Fibroblast of skin of scalp (primary cell): Measurements from ENCODE around the gene PDPN.

ENCODE experiments used
- DNase-seq: peaks from one replicate; pipeline ENCODE4 v3.0.0-alpha.2; 2013

The PDPN gene

DNA sequence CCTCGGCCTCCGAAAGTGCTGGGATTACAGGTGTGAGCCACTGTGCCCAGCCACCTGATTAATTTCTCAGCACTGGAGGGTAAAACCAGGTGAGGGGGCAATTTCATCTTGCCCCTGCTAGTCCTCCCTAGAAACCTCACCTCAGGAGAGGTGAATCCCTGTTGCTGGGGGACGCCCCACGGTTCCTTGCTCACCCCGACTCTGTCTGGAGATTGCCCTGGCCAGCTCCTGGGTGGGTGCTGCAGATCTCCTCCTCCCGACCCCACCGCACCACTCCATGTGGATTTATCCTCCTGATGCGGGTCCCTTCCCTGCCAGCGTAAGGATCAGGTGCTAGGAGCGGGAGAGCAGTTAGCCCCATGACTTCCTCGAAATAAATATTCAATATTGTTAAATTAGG is 34.9 kb downstream of the PDPN start:
- DNase-seq, result no peak

DNA sequence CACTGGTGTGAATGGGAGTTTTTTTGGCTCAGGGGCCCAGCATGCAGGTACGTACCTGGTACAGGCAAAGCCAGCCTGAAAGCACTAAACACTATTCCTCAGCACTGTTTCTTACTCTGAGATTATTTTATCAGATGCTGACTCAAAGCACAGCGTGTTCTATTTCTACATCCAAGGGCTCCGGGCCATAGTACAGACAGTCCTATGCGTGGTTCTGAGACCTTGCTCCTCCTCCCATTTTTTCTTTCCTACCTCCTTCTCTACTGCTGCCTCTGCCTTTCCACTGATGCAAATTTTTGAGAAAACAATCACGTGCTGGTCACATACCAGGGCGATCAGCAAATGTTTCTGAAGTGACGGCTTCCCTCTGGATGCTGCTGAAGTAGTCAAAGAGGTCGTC is 36.3 kb downstream of the PDPN start:
- no peak for DNase-seq

DNA sequence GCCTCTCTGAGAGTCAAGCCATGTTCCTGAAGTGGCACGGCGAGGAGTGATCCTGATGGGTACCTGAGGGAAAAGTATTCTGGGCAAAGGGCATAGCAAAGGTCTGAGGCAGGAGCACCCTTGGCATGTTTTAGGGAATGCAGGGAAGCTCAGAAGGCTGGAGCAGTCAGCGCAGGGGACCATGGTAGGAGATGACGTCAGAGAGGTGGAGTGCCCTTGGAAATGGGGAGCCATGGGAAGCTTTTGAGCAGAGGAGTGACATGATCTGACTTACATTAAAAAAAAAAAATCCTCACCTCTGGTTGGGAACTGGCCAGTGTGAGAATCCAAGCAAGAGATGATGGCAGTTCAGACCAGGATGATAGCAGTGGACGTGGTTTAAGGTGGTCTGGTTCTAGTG is 37.2 kb downstream of the PDPN start:
- DNase-seq, result no peak

DNA sequence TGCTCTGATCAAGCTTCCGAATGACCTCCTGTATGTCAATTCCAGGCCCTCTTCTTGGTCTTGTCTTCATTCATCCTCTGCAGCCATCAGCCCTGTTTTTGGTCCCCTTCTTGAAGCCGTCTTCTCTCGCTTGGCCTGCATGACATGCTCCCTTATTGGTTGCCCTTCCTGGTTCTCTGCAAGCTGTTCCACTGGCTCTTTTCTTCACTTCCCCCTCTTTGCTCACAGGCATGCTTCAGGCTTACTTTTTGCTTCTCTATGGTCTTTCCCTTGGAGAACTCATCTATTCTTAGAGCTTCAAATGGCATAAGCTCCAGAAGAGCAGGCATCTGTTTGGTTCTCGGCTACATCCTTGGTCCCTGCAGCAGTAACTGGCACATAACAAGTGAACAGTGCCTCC is 38.8 kb downstream of the PDPN start:
- DNase-seq, result no peak

DNA sequence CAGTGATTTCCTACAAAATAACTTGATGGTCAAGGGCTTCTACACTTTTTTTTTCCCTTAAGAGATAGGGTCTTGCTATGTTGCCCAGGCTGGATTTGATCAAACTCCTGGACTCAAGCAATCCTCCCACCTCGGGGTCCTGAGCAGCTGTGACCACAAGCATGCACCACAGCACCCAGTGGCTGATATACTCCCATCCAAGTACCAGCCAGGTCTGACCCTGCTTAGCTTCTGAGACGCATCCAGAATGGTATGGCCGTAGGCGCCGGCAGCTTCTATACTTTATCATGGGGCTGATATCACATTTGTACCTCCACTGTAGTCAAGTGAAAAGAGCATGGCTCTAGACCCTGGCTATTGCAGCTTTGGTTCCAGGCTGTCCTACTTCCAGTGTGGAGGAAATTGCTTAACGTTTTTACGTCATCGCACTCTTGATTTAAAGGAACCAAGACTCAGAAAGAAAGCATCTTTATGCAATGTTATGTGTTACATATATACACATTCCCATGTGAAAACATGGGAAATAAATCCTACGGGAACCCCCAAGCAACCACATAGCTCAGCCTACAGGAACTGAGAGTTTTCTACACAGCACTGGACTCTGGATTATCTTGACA is 39.5 kb downstream of the PDPN start:
- DNase-seq, result no peak

DNA sequence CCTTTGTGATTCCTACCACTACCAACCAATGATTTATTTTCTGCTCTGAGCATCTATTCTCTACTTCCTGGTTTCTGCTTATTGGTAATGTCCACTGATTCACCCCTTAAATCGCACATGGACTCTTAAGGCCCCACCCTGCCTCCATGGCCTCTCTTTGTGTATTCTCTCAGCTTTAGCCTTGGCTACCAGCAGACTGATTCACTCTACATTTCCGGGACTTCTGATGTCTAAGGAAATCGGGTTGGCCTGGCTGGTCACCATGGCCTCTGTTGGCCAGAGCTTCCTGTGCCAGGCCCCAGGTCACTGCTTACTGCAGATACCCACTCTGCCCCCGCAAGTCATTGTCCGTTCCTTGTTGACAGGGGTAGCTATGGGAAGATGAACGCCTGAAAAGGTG is 40.9 kb downstream of the PDPN start:
- DNase-seq, result no peak

DNA sequence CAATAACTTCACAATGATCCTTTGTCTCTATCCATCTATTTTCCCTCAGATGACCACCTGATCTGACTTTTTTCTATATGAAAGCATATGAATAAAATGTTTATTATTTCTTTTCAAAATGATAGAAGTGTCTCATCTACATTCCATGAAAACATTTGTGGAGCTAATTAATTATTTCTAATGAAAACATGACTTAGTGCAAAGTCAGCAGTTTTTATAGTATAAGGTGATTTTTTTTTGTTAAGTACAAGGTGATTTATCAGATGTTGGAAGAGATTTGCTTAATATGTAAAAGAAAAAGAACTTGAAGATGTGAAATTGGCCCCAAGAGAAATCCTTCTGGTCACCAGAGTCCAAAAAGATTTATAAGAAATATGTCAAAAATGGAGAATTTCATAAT is 43.5 kb downstream of the PDPN start:
- DNase-seq, result no peak

DNA sequence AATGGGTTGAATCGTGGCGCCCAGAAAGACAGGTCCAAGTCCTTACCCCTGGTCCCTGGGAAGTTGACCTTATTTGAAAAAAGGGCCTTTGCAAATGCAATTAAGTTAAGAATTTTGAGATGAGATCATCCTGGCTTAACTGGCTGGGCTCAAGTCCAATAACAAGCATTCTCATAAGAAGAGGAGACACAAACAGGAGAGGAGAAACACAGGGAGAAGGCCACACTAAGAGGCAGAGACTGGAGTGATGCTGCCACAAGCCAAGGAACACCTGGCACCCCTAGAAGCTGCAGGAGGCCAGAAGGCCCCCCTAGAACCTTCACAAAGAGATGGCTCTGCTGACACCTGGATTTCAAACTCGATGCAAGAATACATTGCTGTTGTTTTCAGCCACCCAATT is 44.6 kb downstream of the PDPN start:
- DNase-seq, result no peak

DNA sequence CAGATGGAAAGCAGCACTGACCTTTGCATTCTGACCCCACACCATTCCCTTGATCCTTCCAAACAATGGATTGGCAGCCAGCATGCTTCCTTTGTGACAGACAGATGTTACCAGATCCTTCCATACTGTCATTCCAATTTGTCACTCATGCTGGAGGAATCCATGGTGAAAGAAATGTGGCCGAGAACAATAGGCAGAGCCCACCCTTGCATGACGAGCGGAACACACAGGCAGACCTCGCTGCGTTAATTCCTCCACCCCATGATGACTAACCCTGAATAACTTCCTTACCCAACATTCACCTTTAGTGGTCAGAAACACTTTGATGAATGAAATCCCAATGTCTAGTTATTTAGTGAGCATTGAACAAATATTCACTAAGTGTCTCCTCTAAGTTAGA is 45.1 kb downstream of the PDPN start:
- DNase-seq, result no peak

DNA sequence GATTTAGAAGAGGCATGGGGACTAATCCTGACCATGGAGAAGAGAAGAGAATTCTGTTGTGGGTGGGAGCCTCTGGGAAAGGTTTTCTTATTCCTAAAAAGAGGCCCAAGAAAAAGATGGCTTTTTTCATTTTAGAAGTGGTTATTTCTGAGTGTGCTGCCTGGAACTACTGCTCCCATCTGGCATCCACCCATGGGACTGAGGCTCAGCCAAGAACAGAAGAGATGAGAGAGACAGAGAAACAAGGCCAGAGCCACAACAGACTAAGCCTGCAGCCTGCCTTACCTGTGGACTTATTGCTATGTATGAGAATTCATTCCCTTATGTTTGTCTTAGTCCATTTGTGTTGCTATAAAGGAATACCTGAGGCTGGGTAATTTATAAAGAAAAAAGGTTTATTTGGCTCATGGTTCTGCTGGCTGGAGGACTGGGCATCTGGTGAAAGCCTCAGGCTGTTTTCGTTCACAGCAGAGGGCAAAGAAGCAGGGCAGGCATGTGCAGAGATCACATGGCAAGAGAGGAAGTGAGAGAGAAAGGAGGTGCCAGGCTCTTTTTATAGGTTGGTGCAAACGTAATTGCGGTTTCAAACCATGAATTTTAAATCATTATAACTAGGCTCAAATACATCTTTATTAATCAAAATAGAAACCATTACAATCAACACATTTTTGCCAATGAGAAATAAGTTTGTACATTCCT is 58.8 kb downstream of the PDPN start:
- DNase-seq, result no peak

DNA sequence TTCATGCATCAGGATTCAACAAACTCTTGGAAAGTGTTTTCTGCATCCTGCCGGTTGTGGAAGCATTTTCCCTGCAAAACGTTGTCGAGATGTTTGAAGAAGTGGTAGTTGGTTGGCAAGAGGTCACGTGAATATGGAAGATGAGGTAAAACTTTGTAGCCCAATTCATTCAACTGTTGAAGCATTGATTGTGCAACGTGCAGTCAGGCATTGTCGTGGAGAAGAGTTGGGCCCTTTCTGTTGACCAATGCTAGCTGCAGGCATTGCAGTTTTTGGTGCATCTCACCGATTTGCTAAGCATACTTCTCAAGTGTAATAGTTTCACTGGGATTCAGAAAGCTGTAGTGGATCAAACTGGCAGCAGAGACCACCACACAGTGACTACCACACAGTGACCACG is 59.4 kb downstream of the PDPN start:
- DNase-seq, result no peak

DNA sequence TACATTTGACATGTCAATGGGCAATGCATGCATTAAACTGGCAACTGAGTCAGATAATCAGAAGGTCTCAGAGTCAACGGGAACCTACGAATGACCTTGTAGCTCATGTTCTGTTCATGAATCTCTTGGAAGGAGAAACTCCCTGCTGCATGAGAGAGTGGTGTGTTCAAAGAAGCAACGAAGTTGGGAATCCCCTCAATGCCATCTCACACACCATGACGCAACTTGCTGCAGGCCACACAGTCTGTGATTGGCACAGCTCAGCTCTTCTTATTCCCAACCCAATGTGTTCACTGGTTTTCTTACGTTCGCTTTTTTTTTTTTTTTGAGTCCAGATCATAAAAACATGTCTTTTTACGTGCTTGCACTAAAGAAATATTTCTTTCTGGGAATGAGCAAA is 62.9 kb downstream of the PDPN start:
- no peak for DNase-seq

DNA sequence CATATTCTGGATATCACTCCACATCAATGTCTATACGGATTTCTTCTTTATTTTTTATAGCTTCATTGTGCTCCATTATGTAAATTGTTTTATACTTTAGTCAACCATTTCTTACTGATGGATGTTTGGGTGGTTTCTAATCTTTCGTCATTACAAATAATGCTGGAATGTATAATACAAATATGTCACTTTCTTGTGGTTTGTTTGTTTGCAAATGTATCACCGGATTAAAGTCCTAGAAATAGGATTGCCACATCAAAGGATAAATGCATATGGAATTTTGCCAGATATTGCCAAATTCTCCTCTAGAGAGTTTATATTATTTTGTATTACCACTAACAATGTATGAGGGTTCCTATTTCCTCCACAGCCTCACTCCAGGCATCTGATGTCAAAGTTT is 67.6 kb downstream of the PDPN start:
- no peak for DNase-seq

DNA sequence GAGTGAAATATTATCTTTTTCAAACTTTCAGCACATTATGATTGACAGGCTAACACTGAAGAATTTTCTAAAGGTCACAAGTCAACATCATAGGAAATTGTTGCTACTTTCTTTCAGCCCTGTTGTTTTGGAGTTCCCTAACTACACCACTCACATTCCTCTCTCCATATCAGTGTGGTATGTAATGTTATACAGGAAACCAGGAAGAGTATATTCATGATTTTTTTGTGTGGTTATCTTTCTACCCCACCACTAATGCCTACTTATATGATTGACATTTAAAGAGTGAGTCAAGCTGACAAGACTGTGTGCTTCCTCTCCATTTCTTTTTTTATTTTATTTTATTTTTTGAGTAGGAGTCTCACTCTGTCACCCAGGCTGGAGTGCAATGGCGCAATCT is 68.6 kb downstream of the PDPN start:
- DNase-seq, result no peak

DNA sequence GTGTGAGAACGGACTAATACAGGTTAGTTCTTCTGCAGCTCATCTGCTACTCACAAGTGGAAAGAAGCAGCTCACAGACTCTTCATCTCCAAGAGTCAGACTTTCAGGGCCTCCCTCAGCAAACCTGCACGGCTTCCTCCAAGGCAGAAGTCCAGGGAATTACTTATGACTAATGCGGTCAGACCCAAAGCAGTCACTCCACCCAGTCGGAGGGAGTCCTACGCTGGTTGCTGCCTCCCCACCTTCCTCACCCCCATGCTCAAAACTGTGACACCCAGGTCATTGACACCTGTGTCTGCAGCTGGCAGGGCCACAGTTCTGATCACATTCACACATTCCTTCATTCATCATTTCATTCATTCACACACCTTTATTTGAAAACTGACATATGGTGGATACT is 77.9 kb downstream of the PDPN start:
- no peak for DNase-seq

DNA sequence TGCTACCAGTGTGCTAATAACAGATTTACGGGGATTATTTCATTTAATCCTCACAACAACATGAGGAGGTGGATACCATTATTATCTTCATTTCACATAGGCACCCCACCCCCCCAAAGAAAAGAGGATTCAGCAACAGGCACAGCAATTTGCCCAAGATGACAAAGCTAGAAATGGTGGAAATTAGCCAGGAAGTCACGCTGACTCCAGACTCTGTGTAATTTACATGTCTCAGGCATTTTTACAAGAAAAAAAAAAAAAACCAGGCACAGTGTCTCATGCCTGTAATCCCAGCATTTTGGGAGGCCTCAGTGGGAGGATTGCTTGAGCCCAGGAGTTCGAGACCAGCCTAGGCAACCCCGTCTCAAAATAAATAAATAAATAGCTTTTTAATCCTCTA is 78.9 kb downstream of the PDPN start:
- peak; percentile 80 for DNase-seq

DNA sequence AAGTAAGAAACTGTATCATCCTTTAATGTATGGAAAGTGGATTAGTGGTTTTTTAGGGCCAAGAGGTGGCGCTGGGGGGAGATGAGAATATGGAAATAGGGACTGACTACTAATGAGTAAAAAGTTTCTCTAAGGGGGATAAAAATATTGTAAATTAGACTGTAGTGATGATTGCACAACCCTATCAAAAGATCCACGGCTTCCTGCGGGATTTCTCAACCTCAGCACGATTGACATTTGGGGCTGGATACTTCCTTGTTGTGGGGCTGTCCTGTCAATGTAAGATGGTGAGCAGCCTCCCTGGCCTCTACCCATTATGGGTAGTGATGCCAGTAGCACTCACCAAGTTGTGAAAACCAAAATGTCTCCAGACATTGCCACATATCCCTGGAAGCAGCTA is 80.3 kb downstream of the PDPN start:
- no peak for DNase-seq

DNA sequence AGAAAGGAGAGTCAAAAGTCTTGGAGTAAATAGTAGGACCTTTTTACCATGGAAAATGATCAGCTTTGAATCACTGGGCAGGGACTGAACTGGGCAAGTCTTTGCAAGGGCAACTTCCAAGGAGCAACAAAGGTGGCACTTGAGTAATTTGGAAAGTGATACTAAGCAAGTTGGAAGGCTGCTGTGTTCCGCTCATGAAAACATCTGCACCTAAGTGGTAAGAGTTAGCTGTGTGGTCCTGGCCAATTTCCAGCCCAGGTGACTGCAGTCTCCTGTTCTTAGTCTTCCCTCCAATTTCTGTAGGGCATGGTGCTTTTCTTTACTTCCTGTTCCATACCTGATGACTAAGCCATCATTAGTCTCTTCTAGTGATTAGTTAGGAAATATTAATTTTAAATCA is 80.8 kb downstream of the PDPN start:
- no peak for DNase-seq

DNA sequence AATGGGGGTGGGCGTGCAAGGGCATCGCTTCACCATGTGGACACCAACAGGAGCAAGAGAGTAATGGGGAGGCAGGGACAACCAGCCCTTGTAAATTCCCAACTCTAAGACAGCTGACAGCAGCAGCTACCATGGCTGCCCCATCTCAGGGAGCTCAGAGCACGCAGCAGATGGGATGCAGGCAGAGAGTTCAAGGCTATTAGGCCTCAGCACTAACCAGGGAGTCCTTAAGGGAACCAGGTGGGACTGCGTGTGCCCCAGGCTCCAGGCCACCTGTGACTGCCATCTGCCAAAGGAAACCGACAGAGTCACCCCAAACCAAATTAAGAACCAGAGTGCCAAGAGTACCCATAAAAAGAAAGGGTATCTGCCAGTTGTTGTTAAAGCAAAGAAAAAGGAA is 82.7 kb downstream of the PDPN start:
- no peak for DNase-seq
